Lower leg skin (tissue), 4 donors: ENCODE measurements around the gene RPS6KL1. TPM values are rescaled to one million over a fixed set of nuclear protein-coding genes. Genes with fewer than 3 reads are reported as not detected.

ENCODE experiments used
- DNase-seq, 2 donors: peaks; one replicate each; pipeline ENCODE4 v3.0.0-alpha.2; 2019; ENCODE audit warnings: low spot score in 2 of 2
- H3K4me3 ChIP-seq: fragments of 200-600 bp; sonication (generic); 2 replicates; pipeline ENCODE4 v1.5.1; 2017; ENCODE audit warnings: mild to moderate bottlenecking, low read depth; ENCODE audit not compliant: poor library complexity, severe bottlenecking
- CTCF ChIP-seq, 3 donors: fragments of 450-650 bp; IDR thresholded peaks; one replicate each; pipeline ENCODE4 v1.5.1; 2016; ENCODE audit warnings: antibody characterized with exemption in 3 of 3, mild to moderate bottlenecking in 3 of 3, moderate library complexity in 2 of 3
- POLR2A ChIP-seq, 2 donors: fragments of 450-650 bp; IDR thresholded peaks; one replicate each; pipeline ENCODE4 v1.6.1; 2016 to 2017; ENCODE audit warnings: antibody characterized with exemption in 2 of 2, mild to moderate bottlenecking in 1 of 2, moderate library complexity in 1 of 2
- WGBS, 2 donors: methylation state at CpG; one replicate each; pipeline ENCODE4 v1.1.5; 2018; 5-methylcytosine and 5-hydroxymethylcytosine counted together
- intact Hi-C: fragments of 100-400 bp; cut with DNase I; formaldehyde crosslinking; loops from one replicate; pipeline ENCODE4 v1.15.0; 2023; ENCODE audit warnings: low total_unique reads
- total RNA-seq, 4 donors: library from RNA; depleted of rRNA; stranded (reverse); fragments of >200 nt; gene quantifications; one replicate each; pipeline ENCODE4 v1.1.0, GENCODE V29; 2016

Gene RPS6KL1
- 1 to 10 TPM in 2 of 4 donors, under 1 TPM in 2; 0.38 to 3.7 (median 2.1) TPM for total RNA-seq

- intact Hi-C loops: no loop called here
- DNase-seq: peak; percentile 65 to 96
- TF ChIP-seq CTCF (IDR thresholded peaks at IDR 0.05) (no peak), POLR2A (IDR thresholded peaks at IDR 0.05) (no peak)
- H3K4me3 ChIP-seq: peak within 1 kb of the TSS; percentile 11
- 6 to 22% methylated on average over 12 to 43 of the region's 51 CpGs for WGBS, 2 donors
Measured at GRCh38 chr14:74922752-74923401, at the start of gene RPS6KL1. TSS of gene RPS6KL1 (minus strand) at chr14:74923260. CDS start at chr14:74921541, 1,719 bp downstream.

DNA sequence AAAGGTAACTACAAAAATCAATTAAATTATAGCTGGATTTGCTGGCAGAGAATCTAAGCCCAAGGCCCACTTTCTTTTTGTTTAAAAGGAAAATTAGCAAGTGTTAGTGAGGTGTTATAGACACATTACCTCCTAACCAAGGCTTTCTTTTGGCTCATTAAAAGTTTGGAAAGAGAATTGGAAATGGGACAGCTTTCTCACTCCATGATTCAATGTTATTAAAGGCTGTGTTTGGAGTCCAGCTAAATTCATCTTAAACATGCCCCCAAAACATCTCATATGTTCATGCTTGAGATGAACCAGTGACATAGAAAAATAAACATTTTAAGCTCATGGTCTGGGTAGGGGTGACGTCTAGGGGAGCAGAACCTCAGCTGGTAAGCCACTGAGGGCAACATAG is 45.8 kb upstream of the RPS6KL1 start:
- intact Hi-C loops: no loop called here
- WGBS, 2 donors: 68 to 72% methylated on average over 1 of the region's 1 CpG
- TF ChIP-seq CTCF (IDR thresholded peaks at IDR 0.05) (no peak), POLR2A (IDR thresholded peaks at IDR 0.05) (no peak)
- no peak for DNase-seq
- no peak overlapping the region for H3K4me3 ChIP-seq

DNA sequence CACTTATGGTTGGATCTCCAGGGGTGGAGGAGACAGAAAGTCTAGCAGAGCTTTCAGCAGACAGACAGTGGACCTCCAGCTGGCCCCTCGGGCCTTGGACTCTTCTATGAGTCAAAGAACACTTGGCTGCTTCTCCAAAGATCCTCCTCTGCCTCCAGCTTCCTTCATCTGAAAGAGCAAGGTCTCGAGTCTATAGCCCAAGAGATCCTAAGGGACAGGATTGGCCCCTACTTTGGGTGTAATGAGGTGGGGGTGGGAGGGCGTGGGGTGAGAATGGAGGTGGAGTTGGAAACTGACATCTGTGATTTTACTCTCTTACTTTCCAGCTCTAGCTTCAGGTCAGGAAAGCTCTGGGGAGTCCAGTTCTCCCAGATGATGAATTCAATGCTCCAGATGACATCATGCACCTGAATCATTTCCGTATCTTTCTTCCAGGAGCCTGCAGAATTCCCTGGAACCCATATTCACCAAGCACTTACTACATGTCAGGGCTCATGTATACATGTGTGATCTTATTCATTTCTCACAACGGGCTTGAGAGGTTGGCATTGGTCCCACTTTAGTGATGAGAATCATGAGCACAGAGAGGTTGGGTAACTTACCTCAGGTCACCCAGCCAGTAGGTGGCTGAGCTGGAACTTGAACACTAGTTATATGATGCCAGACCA is 42.6 kb upstream of the RPS6KL1 start:
- no peak for TF ChIP-seq POLR2A (IDR thresholded peaks at IDR 0.05)
- DNase-seq: no peak
- WGBS, 2 donors: 51 to 52% methylated on average over 5 of the region's 5 CpGs
- no peak overlapping the region for H3K4me3 ChIP-seq
- intact Hi-C loops: no loop called here

DNA sequence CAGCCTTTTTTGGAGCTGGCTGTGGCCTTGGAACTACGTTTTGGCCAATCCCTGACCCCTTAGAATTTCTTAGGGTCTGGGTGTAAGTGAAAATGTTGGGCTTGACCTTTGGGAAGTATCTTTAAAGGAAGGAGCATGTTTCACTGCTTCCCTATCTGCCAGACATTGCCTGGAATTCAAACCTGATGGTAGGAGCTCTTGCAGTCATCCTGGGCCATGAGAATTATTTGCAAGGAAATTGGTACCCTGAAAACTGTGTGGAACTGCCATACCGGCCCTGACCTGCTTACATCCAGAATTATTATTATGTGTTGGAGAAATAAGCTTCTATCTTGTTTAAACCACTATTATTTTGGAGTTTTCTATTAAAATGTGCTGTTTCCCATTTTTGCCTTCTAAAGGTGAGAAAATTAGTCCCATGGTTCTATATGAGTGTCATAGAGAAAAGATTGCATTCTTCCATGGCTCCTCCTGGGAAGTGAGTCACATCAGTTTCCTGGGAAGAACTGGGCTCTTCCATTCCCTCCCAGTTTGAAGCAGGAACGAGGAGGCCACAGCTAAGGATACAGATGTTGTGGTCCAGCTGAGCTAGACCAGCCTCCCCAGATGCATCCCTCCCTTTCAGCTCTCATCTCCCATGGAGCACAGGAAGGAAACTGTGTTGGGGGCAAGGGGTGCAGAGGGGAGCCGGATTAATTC is 41.9 kb upstream of the RPS6KL1 start:
- intact Hi-C loops: no loop called here
- no peak for TF ChIP-seq POLR2A (IDR thresholded peaks at IDR 0.05)
- DNase-seq: no peak
- H3K4me3 ChIP-seq: no peak overlapping the region
- WGBS, 2 donors: 62 to 76% methylated on average over 4 of the region's 4 CpGs

GRCh38 chr14:74963705-74964271 is 40.7 kb upstream of the RPS6KL1 start:
- intact Hi-C loops: no loop called here
- no peak overlapping the region for H3K4me3 ChIP-seq
- DNase-seq: no peak
- TF ChIP-seq CTCF (IDR thresholded peaks at IDR 0.05) (no peak), POLR2A (IDR thresholded peaks at IDR 0.05) (no peak)
- 49 to 51% methylated on average over 9 of the region's 9 CpGs for WGBS, 2 donors

DNA sequence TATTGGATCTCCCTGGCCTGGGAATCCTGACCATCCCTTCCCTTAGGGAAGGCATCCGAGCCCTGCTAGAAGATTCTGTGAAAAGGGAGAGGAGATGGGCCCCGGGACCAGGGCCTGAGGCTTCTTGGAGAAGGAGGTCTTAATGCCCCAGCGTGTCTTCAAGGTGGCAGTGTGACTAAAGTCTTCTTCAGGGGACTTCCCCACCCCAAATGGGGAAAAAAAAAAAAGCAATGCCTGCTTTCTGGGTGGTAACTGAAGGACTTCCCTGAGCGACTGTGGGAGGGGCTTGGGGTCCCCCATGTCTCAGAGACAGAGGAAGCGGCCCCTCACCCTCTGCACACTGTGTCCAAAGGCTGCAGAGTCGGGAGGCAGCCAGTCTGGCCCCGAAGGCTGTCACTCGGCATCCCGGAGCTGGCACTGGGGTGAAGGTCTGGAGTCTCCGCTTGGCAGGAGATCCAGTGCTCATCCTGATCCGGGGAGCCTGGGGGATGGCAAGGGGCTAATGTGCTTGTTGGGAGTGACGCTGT is 40.2 kb upstream of the RPS6KL1 start:
- intact Hi-C loops: no loop called here
- 57 to 75% methylated on average over 12 of the region's 12 CpGs for WGBS, 2 donors
- TF ChIP-seq CTCF (IDR thresholded peaks at IDR 0.05) (no peak), POLR2A (IDR thresholded peaks at IDR 0.05) (no peak)
- H3K4me3 ChIP-seq: no peak overlapping the region
- DNase-seq: no peak
